ENCODE measurements around the gene PMCH. TPM values are rescaled to one million over a fixed set of nuclear protein-coding genes. Genes with fewer than 3 reads are reported as not detected.

PMCH gene
- total and polyA plus RNA-seq, 2 of the 13 experiments (the other 11 are each of a cell fraction or from before 2014, with no cell fraction given): not detected

GRCh38 chr12:102195826-102196225, 1.8 kb downstream of the PMCH start:
- CTCF ChIA-PET (ENCODE audit: low intra/inter-chr PET ratio, low total read pairs): no interaction called here
- no peak overlapping the region for H2AFZ ChIP-seq (ENCODE audit: low read length)
- in situ Hi-C loops (cut with HindIII; ENCODE audit: extremely low pct_ligation_motif_present, low pct_unique_long_range_greater_than_20kb): no loop called here

More at GRCh38 chr12:102195826-102196225, 1.8 kb downstream of the PMCH start:
- Histone ChIP-seq H3K79me2 (ENCODE audit: insufficient read depth, low read length) (no peaks in the 10 kb centered on the region), H4K20me1 (ENCODE audit: insufficient read depth, low read length) (no peaks in the 10 kb centered on the region), H3K4me1 (ENCODE audit: insufficient read depth, low read length) (no peaks in the 10 kb centered on the region), H3K9me3 (ENCODE audit: low read length) (no peaks in the 10 kb centered on the region), H3K4me2 (ENCODE audit: low read depth, low read length) (no peak overlapping the region), H3K27me3 (ENCODE audit: control insufficient read depth in 1 of 2, insufficient read depth in 2 of 2, low read length in 2 of 2) (no peaks in the 10 kb centered on the region), H3K4me3 (replicated peaks in 1 of 3; ENCODE audit: insufficient read depth in 1 of 3, low read depth in 2 of 3, low read length in 3 of 3) (no peak overlapping the region), H3K36me3 (replicated peaks in 1 of 2; ENCODE audit: control insufficient read depth in 1 of 2, insufficient read depth in 2 of 2, low read length in 2 of 2) (peaks cover 0 to 8% of the 10 kb centered on the region in 2 experiments; a peak in 2 of 5 replicates), H3K9ac (ENCODE audit: insufficient read depth, low read depth, low read length) (no peak overlapping the region), H3K27ac (ENCODE audit: extremely low read length, insufficient read depth, low read length) (no peak overlapping the region)
- TF ChIP-seq ZNF672 (CRISPR knock-in tag; IDR thresholded peaks at IDR 0.05) (no peak), MAFF (IDR thresholded peaks at IDR 0.05; ENCODE audit: low read depth, low read length) (no peak), PCBP2 (optimal IDR thresholded peaks at IDR 0.05; ENCODE audit: low read depth, low read length, poor library complexity, severe bottlenecking) (no peak), ZNF577 (CRISPR knock-in tag; IDR thresholded peaks at IDR 0.05; ENCODE audit: borderline replicate concordance, low read depth) (no peak), ZNF639 (CRISPR knock-in tag; conservative IDR thresholded peaks at IDR 0.05) (no peak), DDIT3 (CRISPR knock-in tag; IDR thresholded peaks at IDR 0.05) (no peak), NCOA1 (CRISPR knock-in tag; IDR thresholded peaks at IDR 0.05) (no peak), KMT2B (CRISPR knock-in tag; IDR thresholded peaks at IDR 0.05) (no peak), TSC22D2 (CRISPR knock-in tag; IDR thresholded peaks at IDR 0.05; ENCODE audit: borderline replicate concordance) (no peak)
- TF ChIP-seq, protein P1, sequence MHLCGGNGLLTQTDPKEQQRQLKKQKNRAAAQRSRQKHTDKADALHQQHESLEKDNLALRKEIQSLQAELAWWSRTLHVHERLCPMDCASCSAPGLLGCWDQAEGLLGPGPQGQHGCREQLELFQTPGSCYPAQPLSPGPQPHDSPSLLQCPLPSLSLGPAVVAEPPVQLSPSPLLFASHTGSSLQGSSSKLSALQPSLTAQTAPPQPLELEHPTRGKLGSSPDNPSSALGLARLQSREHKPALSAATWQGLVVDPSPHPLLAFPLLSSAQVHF (CRISPR knock-in tag; IDR thresholded peaks at IDR 0.05): no peak
- DNase-seq (ENCODE audit: low spot score) (no peak), ATAC-seq (no peak), FAIRE-seq (no peak)
- intact Hi-C loops (cut with micrococcal nuclease; ENCODE audit: unreplicated experiment): no loop called here
- POLR2A ChIA-PET: no interaction called here
- WGBS (ENCODE audit: low lambda C conversion rate): 96% methylated on average over 4 of the region's 4 CpGs
- no TSS peak for BruUV-seq (replicated peaks)
